ENCODE measurements around the gene INPP5B.

GRCh38 chr1:37919277-37919676, 27.6 kb downstream of the INPP5B start:
- TF ChIP-seq CTCF (conservative IDR thresholded peaks at IDR 0.05; ENCODE audit: low read depth, low read length) = peak; percentile 71
- no peak for TF ChIP-seq EZH2 (IDR thresholded peaks at IDR 0.05; ENCODE audit: low read length, unreplicated experiment)
- TF ChIP-seq EZH2phosphoT487 (IDR thresholded peaks at IDR 0.05; ENCODE audit: borderline replicate concordance, low read length) = no peak

Measured in PC-3 (cell line).